SK-N-SH (cell line): Measurements from ENCODE around the gene CUX1. TPM values are rescaled to one million over a fixed set of nuclear protein-coding genes. Genes with fewer than 3 reads are reported as not detected.
A peak's percentile ranks its signal among the peaks of the same experiment; 100 is the strongest.

Experiments used
- CTCF ChIA-PET: fragments of 300-600, 350-600 bp; formaldehyde crosslinking; extraction: SDS; loops from one replicate; lab custom pipeline; 2021; lab: Yijun Ruan, JAX
- POLR2A ChIA-PET: fragments of 350-600 bp; sonication (Branson Sonifier 250); formaldehyde crosslinking; extraction: SDS; loops from one replicate; lab custom pipeline; 2020; ENCODE audit warnings: antibody characterized with exemption, inconsistent platforms; lab: Yijun Ruan, JAX
- DNase-seq: peaks from one replicate; pipeline ENCODE4 v3.0.0; 2012
- H2AFZ ChIP-seq: fragments of 200-600 bp; sonication (generic); 2 replicates; pipeline ENCODE4 v1.8.1; 2016; ENCODE audit warnings: antibody characterized with exemption, mild to moderate bottlenecking, low read depth
- H3F3A ChIP-seq: fragments of 200-600 bp; sonication (generic); replicated peaks from 2 replicates; pipeline ENCODE3; 2016; ENCODE audit warnings: antibody characterized with exemption, mild to moderate bottlenecking; ENCODE audit not compliant: insufficient read depth
- H3K27ac ChIP-seq, 2 experiments: fragments of 200-500 bp in 1 of 2; fragments of 200-600 bp in 1 of 2; sonication (Bioruptor generic) in 1 of 2; sonication (generic), shearing (Covaris generic) in 1 of 2; 2 replicates each; pipeline versions ENCODE4 v1.5.1 to v1.6.1; 2014 to 2016; ENCODE audit warnings: low read depth in 2 of 2, inconsistent platforms in 1 of 2, low read length in 1 of 2, mild to moderate bottlenecking in 1 of 2, mixed read lengths in 1 of 2
- H3K27me3 ChIP-seq: fragments of 200-600 bp; sonication (generic), shearing (Covaris generic); 2 replicates; pipeline ENCODE4 v1.6.1; 2016; ENCODE audit warnings: mixed run types; ENCODE audit not compliant: insufficient read depth
- H3K36me3 ChIP-seq, 2 experiments: fragments of 200-500 bp in 1 of 2; fragments of 200-600 bp in 1 of 2; sonication (Bioruptor generic) in 1 of 2; sonication (generic) in 1 of 2; replicated peaks in 1 of 2; 2 replicates each; pipeline versions ENCODE3 to v1.5.1; 2014 to 2016; ENCODE audit warnings: low read length in 1 of 2, mild to moderate bottlenecking in 1 of 2; ENCODE audit not compliant: insufficient read depth in 2 of 2, control insufficient read depth in 1 of 2
- H3K4me1 ChIP-seq, 2 experiments: fragments of 200-500 bp in 1 of 2; fragments of 200-600 bp in 1 of 2; sonication (Bioruptor generic) in 1 of 2; sonication (generic), shearing (Covaris generic) in 1 of 2; 2 replicates each; pipeline versions ENCODE4 v1.5.1 to v1.6.1; 2014 to 2016; ENCODE audit warnings: low read depth in 1 of 2, low read length in 1 of 2, mixed run types in 1 of 2; ENCODE audit not compliant: insufficient read depth in 2 of 2, control insufficient read depth in 1 of 2
- H3K4me2 ChIP-seq: fragments of 200-600 bp; sonication (generic), shearing (Covaris generic); 2 replicates; pipeline ENCODE4 v1.6.1; 2017; ENCODE audit warnings: mixed run types
- H3K4me3 ChIP-seq, 2 experiments: fragments of 200-500 bp in 1 of 2; fragments of 200-600 bp in 1 of 2; sonication (Bioruptor generic) in 1 of 2; sonication (generic), shearing (Covaris generic) in 1 of 2; 2 replicates each; pipeline versions ENCODE4 v1.5.1 to v1.8.1; 2014 to 2016; ENCODE audit warnings: low read depth in 2 of 2, inconsistent platforms in 1 of 2, low read length in 1 of 2, mild to moderate bottlenecking in 1 of 2, mixed read lengths in 1 of 2, moderate library complexity in 1 of 2
- H3K79me2 ChIP-seq: fragments of 200-600 bp; sonication (generic); 2 replicates; pipeline ENCODE4 v1.8.1; 2017; ENCODE audit warnings: mild to moderate bottlenecking; ENCODE audit not compliant: insufficient read depth
- H3K9ac ChIP-seq: fragments of 200-600 bp; sonication (generic); 2 replicates; pipeline ENCODE4 v1.6.1; 2017; ENCODE audit warnings: mixed run types
- H3K9me2 ChIP-seq: fragments of 200-600 bp; sonication (generic); 2 replicates; pipeline ENCODE4 v1.6.1; 2017; ENCODE audit warnings: mixed run types
- H3K9me3 ChIP-seq: fragments of 200-600 bp; sonication (generic); 2 replicates; pipeline ENCODE4 v1.6.1; 2017; ENCODE audit warnings: mixed run types, mild to moderate bottlenecking, moderate library complexity
- H4K20me1 ChIP-seq: fragments of 200-600 bp; sonication (generic); 2 replicates; pipeline ENCODE4 v1.6.1; 2017; ENCODE audit warnings: mild to moderate bottlenecking, mixed run types; ENCODE audit not compliant: insufficient read depth
- CHD2 ChIP-seq: fragments of 150-350 bp; IDR thresholded peaks from 2 replicates; pipeline ENCODE4 v1.6.1; 2018; ENCODE audit warnings: low read length; ENCODE audit not compliant: partially characterized antibody
- ELF1 ChIP-seq: IDR thresholded peaks from 2 replicates; pipeline ENCODE4 v1.4.0; 2012
- EP300 ChIP-seq, 2 experiments: IDR thresholded peaks; 2 replicates each; pipeline versions ENCODE4 v1.4.0 to v1.6.1; 2012; ENCODE audit warnings: borderline replicate concordance in 1 of 2, low read depth in 1 of 2, low read length in 1 of 2
- EZH2phosphoT487 ChIP-seq: fragments of 200-600 bp; sonication (generic); IDR thresholded peaks from 2 replicates; pipeline ENCODE4 v1.6.1; 2017; ENCODE audit warnings: low read depth, mixed run types, mild to moderate bottlenecking, antibody characterized with exemption, moderate library complexity, borderline replicate concordance
- FOSL2 ChIP-seq: IDR thresholded peaks from 2 replicates; pipeline ENCODE4 v1.4.0; 2012; ENCODE audit warnings: low read depth, mild to moderate bottlenecking, moderate library complexity, borderline replicate concordance
- FOXM1 ChIP-seq: IDR thresholded peaks from 2 replicates; pipeline ENCODE4 v1.4.0; 2012; ENCODE audit warnings: low read depth, mild to moderate bottlenecking
- GABPA ChIP-seq: IDR thresholded peaks from 2 replicates; pipeline ENCODE4 v1.4.0; 2012; ENCODE audit warnings: low read depth, mild to moderate bottlenecking
- GATA2 ChIP-seq: sonication (generic); formaldehyde crosslinking; IDR thresholded peaks from 2 replicates; pipeline ENCODE4 v1.5.0; 2020; ENCODE audit warnings: mild to moderate bottlenecking, missing genetic modification reagents
- JUND ChIP-seq: IDR thresholded peaks from 2 replicates; pipeline ENCODE4 v1.4.0; 2012
- MEF2A ChIP-seq: IDR thresholded peaks from 2 replicates; pipeline ENCODE4 v1.4.0; 2012; ENCODE audit warnings: low read depth, borderline replicate concordance
- RCOR1 ChIP-seq: fragments of 150-350 bp; IDR thresholded peaks from 2 replicates; pipeline ENCODE4 v1.6.1; 2017; ENCODE audit warnings: antibody characterized with exemption, low read length
- REST ChIP-seq: IDR thresholded peaks from 2 replicates; pipeline ENCODE4 v1.6.1; 2012; ENCODE audit warnings: mild to moderate bottlenecking, low read depth, low read length, moderate library complexity
- RFX5 ChIP-seq: IDR thresholded peaks from 2 replicates; pipeline ENCODE4 v1.6.1; 2012; ENCODE audit warnings: mild to moderate bottlenecking, improper control_type of control experiment, low read length
- TAF1 ChIP-seq: IDR thresholded peaks from 2 replicates; pipeline ENCODE4 v1.6.1; 2012; ENCODE audit warnings: low read depth, mild to moderate bottlenecking, low read length, moderate library complexity, borderline replicate concordance
- USF1 ChIP-seq: IDR thresholded peaks from 2 replicates; pipeline ENCODE4 v1.4.0; 2012; ENCODE audit warnings: low read depth, borderline replicate concordance
- USF2 ChIP-seq: fragments of 150-350 bp; IDR thresholded peaks from 2 replicates; pipeline ENCODE4 v1.6.1; 2017; ENCODE audit warnings: antibody characterized with exemption, low read length, low read depth, borderline replicate concordance
- YY1 ChIP-seq: IDR thresholded peaks from 2 replicates; pipeline ENCODE4 v1.4.0; 2012; ENCODE audit warnings: low read depth, mild to moderate bottlenecking
- WGBS: methylation state at CpG from one replicate; pipeline ENCODE4 v1.1.6; 2017; ENCODE audit warnings: low lambda C conversion rate; 5-methylcytosine and 5-hydroxymethylcytosine counted together
- polyA plus RNA-seq, 3 experiments: library from polyadenylated mRNA; depleted of rRNA; stranded (reverse); fragments of >200 nt; gene quantifications; 2 replicates each; pipeline ENCODE4 v1.2.3, GENCODE V29; 2012
- TF ChIP-seq, protein P1 (sequence below): fragments of 150-350 bp; IDR thresholded peaks from 2 replicates; pipeline ENCODE4 v1.6.1; 2016; ENCODE audit warnings: mild to moderate bottlenecking, low read depth, low read length
- TF ChIP-seq, protein P2 (sequence below): IDR thresholded peaks from 2 replicates; pipeline ENCODE4; 2012

Gene CUX1
- polyA plus RNA-seq, 1 of the 3 experiments (the other 2 are of a cell fraction), result 68.6 TPM

DNA sequence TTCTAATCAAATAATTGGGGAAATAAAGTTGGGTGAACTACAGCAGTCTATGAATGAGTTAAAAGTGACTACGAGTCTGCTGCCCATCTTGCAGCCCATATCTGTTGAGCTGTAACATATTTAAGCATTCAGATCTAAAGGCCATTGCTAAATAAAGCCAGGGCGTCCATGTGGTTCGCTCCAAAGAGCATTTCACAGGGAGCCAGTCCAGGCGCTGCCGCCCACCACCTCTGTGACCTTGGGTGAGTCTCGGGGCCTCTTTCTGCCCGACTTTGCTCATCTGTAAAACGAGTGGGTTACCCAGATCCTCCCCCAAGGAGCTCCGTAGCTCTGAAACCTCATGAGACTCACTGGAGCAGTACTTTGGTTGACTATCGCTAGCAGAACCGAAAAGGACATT lies 223.1 kb downstream of the CUX1 start:
- Histone ChIP-seq H3F3A (peaks cover 32% of the 10 kb centered on the region), H3K4me2 (no peak overlapping the region), H3K4me3 (no peak overlapping the region), H2AFZ (no peak overlapping the region), H3K27ac (no peak overlapping the region), H3K9me3 (no peaks in the 10 kb centered on the region), H3K36me3 (peaks cover 0 to under 1% of the 10 kb centered on the region in 2 experiments), H4K20me1 (peaks cover 7% of the 10 kb centered on the region; the same call in 1 of the 2 replicates), H3K27me3 (no peaks in the 10 kb centered on the region), H3K9ac (no peak overlapping the region), H3K79me2 (peaks cover 23% of the 10 kb centered on the region; the same call in 1 of the 2 replicates), H3K4me1 (peaks cover 15 to 27% of the 10 kb centered on the region in 2 experiments), H3K9me2 (no peaks in the 10 kb centered on the region)
- CTCF ChIA-PET, result interaction anchor here (0.6 to 1.8 kb wide), 2 partner anchors 9 to 121 kb away, joined by 3 to 8 read pairs; no protein-coding TSS in a partner anchor
- POLR2A ChIA-PET, result no interaction called here
- DNase-seq, result no peak
- 96% methylated on average over 11 of the region's 11 CpGs for WGBS
- TF ChIP-seq ELF1 (no peak), REST (no peak), CHD2 (no peak), FOXM1 (no peak), TAF1 (no peak), YY1 (no peak)

DNA sequence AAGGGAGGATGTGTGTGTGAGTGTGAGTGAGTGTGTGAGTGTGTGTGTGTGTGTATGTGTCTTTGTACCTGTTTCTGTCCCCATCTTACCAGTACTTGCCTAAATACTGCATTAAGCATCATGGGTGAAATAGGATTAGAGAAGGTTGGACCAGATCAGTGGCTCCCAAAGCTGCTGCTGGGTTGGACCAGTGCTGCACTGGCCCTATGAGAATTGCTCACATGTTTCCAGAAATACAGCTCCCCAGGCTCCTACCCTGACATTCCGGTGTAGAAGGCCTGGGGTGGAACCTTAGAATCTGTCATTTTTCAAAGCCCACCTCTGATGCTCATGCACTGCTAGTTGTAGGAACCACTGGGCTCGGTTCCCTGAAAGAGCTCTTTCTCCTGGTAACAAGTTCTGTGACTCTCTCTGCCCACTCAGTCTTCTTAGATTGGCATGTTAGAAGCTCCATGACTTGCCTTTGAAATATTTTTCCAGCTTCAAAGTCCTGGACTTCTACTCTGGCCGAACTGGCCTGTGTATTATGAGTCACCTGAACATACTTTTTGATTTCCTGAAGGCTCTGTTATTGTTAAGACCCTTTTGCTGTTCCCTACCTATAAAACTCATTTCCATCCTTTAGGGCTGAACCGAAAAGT lies 224.7 kb downstream of the CUX1 start:
- no peaks in the 10 kb centered on the region for H3K36me3 ChIP-seq
- no peak for TF ChIP-seq USF2
- no peak for TF ChIP-seq RFX5
- peak; percentile 87 for TF ChIP-seq FOSL2
- TF ChIP-seq, protein P1, sequence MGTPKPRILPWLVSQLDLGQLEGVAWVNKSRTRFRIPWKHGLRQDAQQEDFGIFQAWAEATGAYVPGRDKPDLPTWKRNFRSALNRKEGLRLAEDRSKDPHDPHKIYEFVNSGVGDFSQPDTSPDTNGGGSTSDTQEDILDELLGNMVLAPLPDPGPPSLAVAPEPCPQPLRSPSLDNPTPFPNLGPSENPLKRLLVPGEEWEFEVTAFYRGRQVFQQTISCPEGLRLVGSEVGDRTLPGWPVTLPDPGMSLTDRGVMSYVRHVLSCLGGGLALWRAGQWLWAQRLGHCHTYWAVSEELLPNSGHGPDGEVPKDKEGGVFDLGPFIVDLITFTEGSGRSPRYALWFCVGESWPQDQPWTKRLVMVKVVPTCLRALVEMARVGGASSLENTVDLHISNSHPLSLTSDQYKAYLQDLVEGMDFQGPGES, result no peak
- no peak for TF ChIP-seq ELF1
- peak; percentile 71 for TF ChIP-seq JUND
- no peak for TF ChIP-seq CHD2
- TF ChIP-seq FOXM1, result no peak
- no peak for TF ChIP-seq GABPA
- TF ChIP-seq RCOR1, result no peak
- no peak for TF ChIP-seq EZH2phosphoT487
- no peak for TF ChIP-seq YY1
- no peak for TF ChIP-seq EP300 (IDR thresholded peaks at IDR 0.05; ENCODE audit: borderline replicate concordance in 1 of 2, low read depth in 1 of 2, low read length in 1 of 2)
- no peak for TF ChIP-seq MEF2A
- TF ChIP-seq, protein P2, sequence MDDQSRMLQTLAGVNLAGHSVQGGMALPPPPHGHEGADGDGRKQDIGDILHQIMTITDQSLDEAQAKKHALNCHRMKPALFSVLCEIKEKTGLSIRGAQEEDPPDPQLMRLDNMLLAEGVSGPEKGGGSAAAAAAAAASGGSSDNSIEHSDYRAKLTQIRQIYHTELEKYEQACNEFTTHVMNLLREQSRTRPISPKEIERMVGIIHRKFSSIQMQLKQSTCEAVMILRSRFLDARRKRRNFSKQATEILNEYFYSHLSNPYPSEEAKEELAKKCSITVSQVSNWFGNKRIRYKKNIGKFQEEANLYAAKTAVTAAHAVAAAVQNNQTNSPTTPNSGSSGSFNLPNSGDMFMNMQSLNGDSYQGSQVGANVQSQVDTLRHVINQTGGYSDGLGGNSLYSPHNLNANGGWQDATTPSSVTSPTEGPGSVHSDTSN, result peak; percentile 83
- no peak for TF ChIP-seq GATA2 (CRISPR knock-in tag)
- TF ChIP-seq USF1, result no peak

More for the DNA sequence above, 224.7 kb downstream of the CUX1 start:
- CTCF ChIA-PET, result interaction anchor here (0.8 to 2.0 kb wide), 4 partner anchors 18 to 186 kb away, joined by 3 to 5 read pairs (median 4); no protein-coding TSS in a partner anchor
- Histone ChIP-seq H3K9me2 (no peaks in the 10 kb centered on the region), H3K4me3 (no peak overlapping the region), H3K9me3 (no peaks in the 10 kb centered on the region), H2AFZ (no peak overlapping the region), H3K27ac (peak overlapping the region in 1 of 2 experiments; percentile 59; a peak in 2 of 4 replicates), H3K4me2 (peak overlapping the region; percentile 49), H3K27me3 (no peaks in the 10 kb centered on the region), H3K79me2 (peaks cover 34% of the 10 kb centered on the region; the same call in 1 of the 2 replicates), H4K20me1 (peaks cover 18% of the 10 kb centered on the region), H3K4me1 (peaks cover 31 to 35% of the 10 kb centered on the region in 2 experiments), H3F3A (peaks cover 39% of the 10 kb centered on the region), H3K9ac (peak overlapping the region; percentile 26; the same call in 1 of the 2 replicates)
- POLR2A ChIA-PET, result interaction anchor here (0.5 kb wide), 1 partner anchor 341 kb away, joined by 3 read pairs; no protein-coding TSS in a partner anchor
- WGBS, result 43% methylated on average over 4 of the region's 4 CpGs
- DNase-seq, result no peak
